NCI-H2107 treated with DMSO at 0.1 percent for 48 hours (cell line): ENCODE data around the gene PTPRN2.

ENCODE experiments used
- DNase-seq: peaks from one replicate; lab custom pipeline; 2025; ENCODE audit not compliant: unreplicated experiment; lab: John Stamatoyannopoulos, UW

The PTPRN2 gene

GRCh38 chr7:157887400-157887799, 700.2 kb downstream of the PTPRN2 start:
- DNase-seq, result no peak

GRCh38 chr7:157886711-157887110, 700.9 kb downstream of the PTPRN2 start:
- no peak for DNase-seq

- DNase-seq, result no peak
These were observed 701.4 kb downstream of the PTPRN2 start for GRCh38 chr7:157886266-157886665.

- no peak for DNase-seq
These were observed 702.5 kb downstream of the PTPRN2 start for GRCh38 chr7:157885140-157885539.

GRCh38 chr7:157884461-157885062, 703.1 kb downstream of the PTPRN2 start:
- no peak for DNase-seq

GRCh38 chr7:157881048-157881771, 706.4 kb downstream of the PTPRN2 start:
- DNase-seq, result no peak

GRCh38 chr7:157879391-157879790, 708.2 kb downstream of the PTPRN2 start:
- DNase-seq, result no peak

GRCh38 chr7:157877298-157878090, 710.1 kb downstream of the PTPRN2 start:
- DNase-seq, result no peak

- no peak for DNase-seq
These were observed 710.9 kb downstream of the PTPRN2 start for GRCh38 chr7:157876469-157877285.

- DNase-seq, result no peak
These were observed 712.1 kb downstream of the PTPRN2 start for GRCh38 chr7:157875230-157876179.

- no peak for DNase-seq
These were observed 712.8 kb downstream of the PTPRN2 start for GRCh38 chr7:157874870-157875229.

GRCh38 chr7:157874208-157874816, 713.3 kb downstream of the PTPRN2 start:
- no peak for DNase-seq

- DNase-seq, result no peak
These were observed 714.0 kb downstream of the PTPRN2 start for GRCh38 chr7:157873664-157874063.

- no peak for DNase-seq
These were observed 714.4 kb downstream of the PTPRN2 start for GRCh38 chr7:157873181-157873580.

GRCh38 chr7:157872447-157872846, 715.2 kb downstream of the PTPRN2 start:
- DNase-seq, result no peak

- DNase-seq, result no peak
These were observed 715.9 kb downstream of the PTPRN2 start for GRCh38 chr7:157871681-157872080.

GRCh38 chr7:157870644-157871290, 716.9 kb downstream of the PTPRN2 start:
- DNase-seq, result no peak

GRCh38 chr7:157869793-157870192, 717.8 kb downstream of the PTPRN2 start:
- no peak for DNase-seq

GRCh38 chr7:157867685-157868305, 719.8 kb downstream of the PTPRN2 start:
- no peak for DNase-seq
